ENCODE results near the gene DDX18. TPM values are rescaled to one million over a fixed set of nuclear protein-coding genes. Genes with fewer than 3 reads are reported as not detected.

Gene DDX18
- total RNA-seq, 1 experiment from 2014 or later, result 76.0 TPM

- no peaks in the 10 kb centered on the region for H3K79me2 ChIP-seq (ENCODE audit: low read depth)
- ChIA-PET CTCF (no interaction called here), POLR2A (ENCODE audit: unreplicated experiment) (no interaction called here)
- H2AFZ ChIP-seq, result no peak overlapping the region
- H3K4me3 ChIP-seq, result no peak overlapping the region
- no peaks in the 10 kb centered on the region for H3K36me3 ChIP-seq (ENCODE audit: low read depth)
- H3F3A ChIP-seq (ENCODE audit: insufficient read depth, low read depth), result peaks cover 14% of the 10 kb centered on the region; the same call in 1 of the 2 replicates
- TF ChIP-seq EZH2 (IDR thresholded peaks at IDR 0.05; ENCODE audit: low read depth) (no peak), CTCF (conservative IDR thresholded peaks at IDR 0.05) (no peak)
- no TSS peak for BruUV-seq (replicated peaks)
- peaks cover 13% of the 10 kb centered on the region for H3K4me1 ChIP-seq (replicated peaks; ENCODE audit: insufficient read depth)
- no peaks in the 10 kb centered on the region for H3K27me3 ChIP-seq (ENCODE audit: insufficient read depth, low read depth)
- no peak overlapping the region for H3K27ac ChIP-seq
- peak in 1 of 2 experiments; percentile 12 for DNase-seq
- H3K9me2 ChIP-seq (ENCODE audit: insufficient read depth), result no peaks in the 10 kb centered on the region
- H3K4me2 ChIP-seq, result no peak overlapping the region
- intact Hi-C loops (cut with micrococcal nuclease; ENCODE audit: unreplicated experiment), result no loop called here
- H4K20me1 ChIP-seq (ENCODE audit: insufficient read depth), result no peaks in the 10 kb centered on the region
- no peaks in the 10 kb centered on the region for H3K9me3 ChIP-seq (ENCODE audit: insufficient read depth, low read depth)
These were observed 45.6 kb downstream of the DDX18 start for GRCh38 chr2:117859924-117860647.

- Histone ChIP-seq H3K79me2 (ENCODE audit: low read depth) (no peaks in the 10 kb centered on the region), H3K36me3 (ENCODE audit: low read depth) (no peaks in the 10 kb centered on the region), H3K27ac (no peak overlapping the region), H3K4me3 (no peak overlapping the region), H3K9me2 (ENCODE audit: insufficient read depth) (no peaks in the 10 kb centered on the region), H2AFZ (no peak overlapping the region), H3K27me3 (ENCODE audit: insufficient read depth, low read depth) (peaks cover 3% of the 10 kb centered on the region; the same call in 1 of the 2 replicates), H3K4me1 (replicated peaks; ENCODE audit: insufficient read depth) (no peaks in the 10 kb centered on the region), H4K20me1 (ENCODE audit: insufficient read depth) (no peaks in the 10 kb centered on the region), H3K9me3 (ENCODE audit: insufficient read depth, low read depth) (no peaks in the 10 kb centered on the region), H3K4me2 (no peak overlapping the region), H3F3A (ENCODE audit: insufficient read depth, low read depth) (no peaks in the 10 kb centered on the region)
- intact Hi-C loops (cut with micrococcal nuclease; ENCODE audit: unreplicated experiment), result no loop called here
- ChIA-PET CTCF (no interaction called here), POLR2A (ENCODE audit: unreplicated experiment) (no interaction called here)
- no TSS peak for BruUV-seq (replicated peaks)
- TF ChIP-seq EZH2 (IDR thresholded peaks at IDR 0.05; ENCODE audit: low read depth) (no peak), CTCF (conservative IDR thresholded peaks at IDR 0.05) (no peak)
- no peak for DNase-seq
These were observed 48.0 kb downstream of the DDX18 start for GRCh38 chr2:117862459-117862858.

DNA sequence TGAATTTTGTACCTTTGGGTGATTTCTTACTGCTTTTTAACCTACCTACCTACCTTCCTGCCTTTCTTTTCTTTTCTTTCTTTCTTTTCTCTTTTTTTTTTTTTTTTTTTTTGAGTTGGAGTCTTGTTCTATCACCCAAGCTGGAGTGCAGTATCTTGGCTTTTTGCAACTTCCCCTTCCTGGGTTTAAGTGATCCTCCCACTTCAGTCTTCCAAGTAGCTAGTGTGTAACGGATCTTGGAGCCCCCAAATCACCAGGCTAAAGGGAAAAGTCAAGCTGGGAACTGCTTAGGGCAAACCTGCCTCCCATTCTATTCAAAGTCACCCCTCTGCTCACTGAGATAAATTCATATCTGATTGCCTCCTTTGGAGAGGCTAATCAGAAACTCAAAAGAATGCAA lies 61.3 kb downstream of the DDX18 start:
- Histone ChIP-seq H3K27ac (no peak overlapping the region), H3K9me3 (ENCODE audit: insufficient read depth, low read depth) (no peaks in the 10 kb centered on the region), H3F3A (ENCODE audit: insufficient read depth, low read depth) (no peaks in the 10 kb centered on the region), H3K4me1 (replicated peaks; ENCODE audit: insufficient read depth) (no peaks in the 10 kb centered on the region), H3K27me3 (ENCODE audit: insufficient read depth, low read depth) (peaks cover 46% of the 10 kb centered on the region), H2AFZ (no peak overlapping the region), H4K20me1 (ENCODE audit: insufficient read depth) (no peaks in the 10 kb centered on the region), H3K9me2 (ENCODE audit: insufficient read depth) (no peaks in the 10 kb centered on the region), H3K79me2 (ENCODE audit: low read depth) (no peaks in the 10 kb centered on the region), H3K4me3 (no peak overlapping the region), H3K36me3 (ENCODE audit: low read depth) (no peaks in the 10 kb centered on the region), H3K4me2 (no peak overlapping the region)
- ChIA-PET CTCF (no interaction called here), POLR2A (ENCODE audit: unreplicated experiment) (no interaction called here)
- TF ChIP-seq EZH2 (IDR thresholded peaks at IDR 0.05; ENCODE audit: low read depth) (no peak), CTCF (conservative IDR thresholded peaks at IDR 0.05) (no peak)
- DNase-seq, result no peak
- BruUV-seq (replicated peaks), result no TSS peak
- intact Hi-C loops (cut with micrococcal nuclease; ENCODE audit: unreplicated experiment), result no loop called here

Data from PC-9 (cell line).